ENCODE measurements around the gene MSH5.
"Not testable (repeated sequence)": the region's sequence is repeated elsewhere in the genome, so short reads cannot be mapped to it uniquely, and the experiment has no call there.

Gene MSH5

GRCh38 chr6:31780507-31781243 is 40.9 kb downstream of the MSH5 start:
- DNase-seq, result no peak

GRCh38 chr6:31781244-31782125 is 41.7 kb downstream of the MSH5 start:
- DNase-seq, result no peak

- DNase-seq, result no peak
These were observed 42.5 kb downstream of the MSH5 start for GRCh38 chr6:31782126-31782855.

- DNase-seq, result no peak
These were observed 44.5 kb downstream of the MSH5 start for GRCh38 chr6:31784098-31784925.

- DNase-seq, result no peak
These were observed 45.7 kb downstream of the MSH5 start for GRCh38 chr6:31785475-31785874.

GRCh38 chr6:31791324-31792089 is 51.7 kb downstream of the MSH5 start:
- DNase-seq, result peak; percentile 23

- no peak for DNase-seq
These were observed 52.2 kb downstream of the MSH5 start for GRCh38 chr6:31792090-31792374.

GRCh38 chr6:31792761-31793171 is 53.0 kb downstream of the MSH5 start:
- DNase-seq, result no peak

- DNase-seq, result not testable (repeated sequence)
These were observed 54.1 kb downstream of the MSH5 start for GRCh38 chr6:31793927-31794245.

GRCh38 chr6:31794294-31794865 is 54.6 kb downstream of the MSH5 start:
- no peak for DNase-seq

- DNase-seq, result no peak
These were observed 55.2 kb downstream of the MSH5 start for GRCh38 chr6:31794866-31795615.

- DNase-seq, result peak; percentile 79
These were observed 56.0 kb downstream of the MSH5 start, which contains the start of gene VARS1 for GRCh38 chr6:31795616-31796298. TSS of gene VARS1 (minus strand) at chr6:31795752. CDS start at chr6:31795217, 535 bp downstream.

GRCh38 chr6:31796993-31797385 is 57.2 kb downstream of the MSH5 start:
- no peak for DNase-seq

GRCh38 chr6:31797588-31797987 is 57.8 kb downstream of the MSH5 start:
- no peak for DNase-seq

GRCh38 chr6:31799781-31800180 is 60.0 kb downstream of the MSH5 start:
- DNase-seq, result no peak

- not testable (repeated sequence) for DNase-seq
These were observed 61.5 kb downstream of the MSH5 start for GRCh38 chr6:31801031-31801927.

- DNase-seq, result no peak
These were observed 66.2 kb downstream of the MSH5 start for GRCh38 chr6:31805939-31806469.

GRCh38 chr6:31806470-31807272 is 66.9 kb downstream of the MSH5 start, which contains the start of gene LSM2:
TSS of gene LSM2 (minus strand) at chr6:31806966. CDS start at chr6:31806757, 209 bp downstream.
- peak; percentile 96 for DNase-seq

Measured in NCI-H1436 (cell line).